NCI-H1694 (cell line): Measurements from ENCODE around the gene POLD3.

Experiments
- DNase-seq: peaks from one replicate; lab custom pipeline; 2025; lab: John Stamatoyannopoulos, UW

Gene POLD3

GRCh38 chr11:74673693-74674360 lies 81.4 kb downstream of the POLD3 start:
- no peak for DNase-seq

GRCh38 chr11:74675761-74676160 lies 83.4 kb downstream of the POLD3 start:
- DNase-seq, result no peak

DNA sequence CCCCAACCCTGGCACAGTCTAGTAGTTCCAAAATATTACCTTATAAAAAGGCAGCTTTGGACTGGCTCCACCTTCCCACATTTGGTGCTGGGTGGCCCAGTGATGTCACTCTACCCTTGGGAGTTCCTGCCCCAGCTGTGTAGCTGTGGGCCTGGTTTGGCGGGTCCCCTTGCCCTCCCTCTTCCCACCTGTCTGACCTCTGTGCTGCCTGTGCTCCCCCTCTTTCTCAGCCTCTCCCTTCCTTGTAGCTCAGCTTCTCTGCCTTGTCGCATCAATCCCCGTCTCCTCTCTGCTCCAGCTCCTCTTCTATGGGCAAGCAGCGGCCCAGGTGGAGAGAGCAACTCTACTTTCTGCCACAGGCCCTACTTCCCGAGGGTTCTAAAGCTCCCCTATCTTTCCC lies 84.2 kb downstream of the POLD3 start:
- no peak for DNase-seq

- DNase-seq, result no peak
Measured at GRCh38 chr11:74677131-74677530, 84.7 kb downstream of the POLD3 start.

GRCh38 chr11:74678041-74678440 lies 85.7 kb downstream of the POLD3 start:
- no peak for DNase-seq

DNA sequence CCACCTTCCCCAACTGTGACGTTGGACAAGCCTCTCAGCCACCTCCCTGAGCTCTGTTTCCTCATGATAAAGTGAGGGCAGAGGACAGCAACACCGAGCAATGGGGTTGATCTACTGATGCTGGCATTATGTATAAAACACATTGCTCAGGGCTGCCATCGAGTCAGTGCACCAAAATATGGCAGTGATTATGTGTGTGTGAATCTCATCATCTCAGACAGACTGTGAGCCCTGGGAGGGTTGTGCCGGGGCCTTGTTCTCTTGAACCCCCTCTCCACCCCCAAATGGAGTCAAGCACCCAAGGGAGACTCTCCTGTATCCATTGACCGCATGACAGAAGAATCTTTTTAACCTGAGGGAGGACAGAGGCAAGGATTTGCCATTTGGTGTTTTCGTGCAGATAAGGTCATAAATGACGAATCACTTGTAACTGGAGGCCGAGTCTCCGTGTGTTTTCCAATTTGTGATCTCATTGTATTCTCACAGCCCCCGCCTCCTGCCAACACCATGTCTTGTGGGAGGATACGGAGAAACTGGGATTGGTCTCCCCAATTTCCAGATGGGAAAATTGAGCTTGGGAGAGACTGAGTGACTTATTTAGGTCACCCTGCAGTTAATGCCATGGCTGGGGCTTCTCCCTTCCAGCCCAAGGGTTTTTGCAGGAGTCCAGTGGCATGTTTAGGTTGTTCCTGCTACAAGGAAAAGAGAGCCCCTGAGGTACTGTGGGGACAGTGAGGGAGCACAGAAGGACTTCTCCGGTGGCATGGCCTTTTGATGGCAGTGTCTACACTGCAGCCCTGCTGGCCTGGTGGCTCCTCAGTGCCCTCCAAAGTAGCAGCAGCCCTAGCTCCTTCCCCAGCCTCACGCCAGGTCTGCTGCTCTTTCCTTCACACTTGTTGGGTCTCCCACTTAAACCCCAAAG lies 86.5 kb downstream of the POLD3 start:
- no peak for DNase-seq

DNA sequence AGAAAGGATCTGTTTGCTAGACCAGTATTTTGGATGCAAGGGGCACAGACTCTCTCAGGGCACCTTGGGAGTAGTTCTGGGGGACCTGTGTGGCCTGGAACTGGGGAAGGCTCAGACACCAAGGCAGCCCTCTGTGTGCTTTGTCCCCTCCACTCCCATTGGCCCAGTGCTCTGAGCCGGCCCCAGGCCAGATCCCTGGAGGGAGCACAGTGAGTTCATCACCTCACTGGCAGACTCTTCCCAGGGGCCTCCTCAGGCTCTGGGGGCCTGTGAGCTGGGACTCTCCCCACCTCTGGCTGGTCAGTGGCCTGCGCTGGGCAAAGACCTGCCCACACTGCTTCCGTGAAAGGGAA lies 87.1 kb downstream of the POLD3 start:
- DNase-seq, result no peak

GRCh38 chr11:74680035-74680671 lies 87.8 kb downstream of the POLD3 start:
- DNase-seq, result no peak

GRCh38 chr11:74680703-74681531 lies 88.5 kb downstream of the POLD3 start:
- DNase-seq, result no peak

- no peak for DNase-seq
Measured at GRCh38 chr11:74681686-74682651, 89.6 kb downstream of the POLD3 start.

GRCh38 chr11:74682731-74683278 lies 90.4 kb downstream of the POLD3 start:
- DNase-seq, result no peak

GRCh38 chr11:74683279-74683871 lies 91.0 kb downstream of the POLD3 start:
- no peak for DNase-seq

GRCh38 chr11:74683941-74684481 lies 91.6 kb downstream of the POLD3 start:
- no peak for DNase-seq

GRCh38 chr11:74684661-74685060 lies 92.3 kb downstream of the POLD3 start:
- DNase-seq, result no peak

- no peak for DNase-seq
Measured at GRCh38 chr11:74685338-74685737, 93.0 kb downstream of the POLD3 start.

- DNase-seq, result no peak
Measured at GRCh38 chr11:74685905-74686304, 93.5 kb downstream of the POLD3 start.

DNA sequence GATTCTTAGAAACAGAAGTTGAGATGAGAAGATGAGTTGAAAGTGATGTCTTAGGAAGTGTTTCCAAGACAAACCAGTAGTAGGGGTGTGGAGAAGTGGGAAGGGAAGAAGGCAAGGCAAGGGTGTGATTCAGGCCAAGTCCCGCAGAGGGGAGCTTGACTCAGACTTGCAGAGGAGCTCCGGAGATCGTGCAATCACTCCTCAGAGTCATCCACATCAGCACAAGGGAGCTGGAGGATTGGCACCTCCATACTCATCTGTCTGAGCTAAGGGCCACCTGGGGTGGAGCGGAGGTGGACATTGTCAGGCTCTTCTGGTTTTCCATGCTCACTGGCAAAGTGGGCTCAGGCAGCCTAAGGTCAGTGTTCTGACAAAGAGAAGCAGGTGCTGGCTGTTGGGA lies 94.4 kb downstream of the POLD3 start:
- DNase-seq, result no peak

- DNase-seq, result no peak
Measured at GRCh38 chr11:74687237-74688023, 95.0 kb downstream of the POLD3 start.

DNA sequence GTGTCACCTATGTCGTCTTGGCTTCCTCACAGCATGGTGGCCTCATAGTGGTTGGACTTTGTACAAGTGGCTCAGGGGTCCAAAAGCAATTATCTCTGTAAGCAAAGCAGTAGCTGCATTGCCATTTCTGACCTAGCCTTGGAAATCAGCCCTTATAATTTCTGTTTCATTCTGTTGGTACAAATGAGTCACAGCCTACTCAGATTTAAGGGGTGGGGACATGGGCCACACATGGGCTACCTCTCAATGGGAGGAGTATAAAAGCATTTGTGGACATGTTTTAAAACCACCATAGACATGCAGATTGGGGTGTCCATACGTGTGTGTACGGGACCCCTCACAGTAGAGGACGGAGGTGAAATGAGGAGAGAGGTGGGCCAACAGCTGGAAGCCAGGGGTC lies 97.3 kb downstream of the POLD3 start:
- DNase-seq, result no peak
